A673 (cell line): ENCODE measurements around the gene GOLGA8F. TPM values are rescaled to one million over a fixed set of nuclear protein-coding genes. Genes with fewer than 3 reads are reported as not detected.
"Not testable (repeated sequence)": the region's sequence is repeated elsewhere in the genome, so short reads cannot be mapped to it uniquely, and the experiment has no call there.

Experiments used
- BruUV-seq: library from RNA; stranded (reverse); fragments of 400-500 nt; replicated peaks from 2 replicates; lab custom pipeline; 2021; lab: Mats Ljungman, UMichigan
- CTCF ChIA-PET: fragments of 300-600 bp; sonication (Branson Sonifier 250); formaldehyde crosslinking; loops from one replicate; lab custom pipeline; 2022; ENCODE audit warnings: antibody characterized with exemption; lab: Charles Lee
- POLR2A ChIA-PET: fragments of 300-600 bp; sonication (Branson Sonifier 250); formaldehyde crosslinking; loops from one replicate; lab custom pipeline; 2022; ENCODE audit warnings: antibody characterized with exemption; ENCODE audit not compliant: low non-redundant PET; lab: Charles Lee
- DNase-seq: peaks from one replicate; pipeline ENCODE4 v3.0.0-alpha.2; 2015; ENCODE audit warnings: low spot score
- H3K27ac ChIP-seq: fragments of 200-600 bp; sonication (generic); 2 replicates; pipeline ENCODE4 v1.5.1; 2016; ENCODE audit warnings: mixed run types, low read depth, mild to moderate bottlenecking, mixed read lengths, antibody characterized with exemption, low read length; ENCODE audit not compliant: poor library complexity, severe bottlenecking
- H3K27me3 ChIP-seq: fragments of 200-600 bp; sonication (generic); replicated peaks from 2 replicates; pipeline ENCODE4 v1.6.1; 2017; ENCODE audit warnings: mixed run types, low read depth, mild to moderate bottlenecking, mixed read lengths, antibody characterized with exemption, low read length; ENCODE audit not compliant: insufficient read depth, poor library complexity
- H3K36me3 ChIP-seq: fragments of 200-600 bp; sonication (generic); 2 replicates; pipeline ENCODE4 v1.6.1; 2016; ENCODE audit warnings: mixed run types, mild to moderate bottlenecking, mixed read lengths, antibody characterized with exemption, low read length; ENCODE audit not compliant: insufficient read depth, poor library complexity, severe bottlenecking
- H3K4me1 ChIP-seq: fragments of 200-600 bp; sonication (generic); 2 replicates; pipeline ENCODE4 v1.6.1; 2017; ENCODE audit warnings: mixed run types, mild to moderate bottlenecking, mixed read lengths, antibody characterized with exemption, low read length; ENCODE audit not compliant: insufficient read depth, poor library complexity, severe bottlenecking
- H3K4me3 ChIP-seq: fragments of 200-600 bp; sonication (generic); 2 replicates; pipeline ENCODE4 v1.5.1; 2016; ENCODE audit warnings: low read depth, mixed run types, mild to moderate bottlenecking, mixed read lengths, low read length; ENCODE audit not compliant: poor library complexity, severe bottlenecking
- H3K9me3 ChIP-seq: fragments of 200-600 bp; sonication (generic); 2 replicates; pipeline ENCODE4 v1.6.1; 2016; ENCODE audit warnings: mixed run types, low read depth, mild to moderate bottlenecking, mixed read lengths, antibody characterized with exemption, low read length; ENCODE audit not compliant: poor library complexity, severe bottlenecking
- intact Hi-C: fragments of 100-400 bp; cut with micrococcal nuclease; formaldehyde crosslinking; loops from one replicate; pipeline ENCODE4 v1.10.0; 2022; ENCODE audit not compliant: unreplicated experiment
- microRNA-seq: library from miRNA; unstranded; fragments of <30 nt; microRNA quantifications from one replicate; pipeline ENCODE4 v1.2.0, GENCODE V29; 2021
- total RNA-seq: library from RNA; stranded (reverse); gene quantifications from 2 replicates; pipeline ENCODE4 v1.2.3, GENCODE V29; 2021

GOLGA8F gene
- total RNA-seq, 1 experiment from 2014 or later, result not detected

DNA sequence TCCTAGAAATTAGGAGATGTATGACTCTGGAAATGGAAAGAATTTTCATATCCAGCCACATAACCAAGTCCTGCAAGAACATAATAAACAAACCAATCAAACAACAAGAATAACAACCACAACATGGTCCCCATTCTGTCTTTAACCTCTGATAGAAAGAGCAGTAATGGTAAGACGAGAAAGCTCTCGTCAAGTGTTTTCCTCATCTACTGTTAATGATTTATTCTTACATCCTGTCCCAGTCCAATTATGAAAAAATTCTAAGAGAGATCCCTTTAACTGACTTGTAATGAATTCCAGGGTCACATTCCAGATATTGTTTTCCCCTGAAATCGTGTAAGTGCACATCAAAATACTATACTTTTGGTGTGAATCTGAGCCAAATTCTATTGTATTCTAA lies 57.1 kb downstream of the GOLGA8F start:
- CTCF ChIA-PET, H3K4me3 ChIP-seq, H3K4me1 ChIP-seq, DNase-seq, POLR2A ChIA-PET, H3K36me3 ChIP-seq, H3K27ac ChIP-seq, H3K9me3 ChIP-seq, H3K27me3 ChIP-seq, BruUV-seq, intact Hi-C loops: not testable (repeated sequence)

Small RNA genes within 50 kb of the gene (microRNA-seq; reads per million reads assigned to microRNA genes)
- not detected for gene MIR4509-2

Other genes starting within 250 kb of the GOLGA8F start
- 82.2 and 86.1 TPM in 2 replicates for gene HERC2, start 56.5 kb upstream of the GOLGA8F start, total RNA-seq
- not detected in 2 replicates for gene GOLGA6L24, start 20.6 kb upstream of the GOLGA8F start, total RNA-seq
- gene GOLGA8G, start 154.3 kb downstream of the GOLGA8F start, total RNA-seq, result not detected in 2 replicates
- not detected in 2 replicates for gene GOLGA6L25, start 174.9 kb downstream of the GOLGA8F start, total RNA-seq